AML-193 (cell line): Measurements from ENCODE around the gene TMEM126B.

Experiments used
- DNase-seq, 2 experiments: peaks; one replicate each; lab custom pipeline; 2025; lab: John Stamatoyannopoulos, UW

Gene TMEM126B

GRCh38 chr11:85682330-85683305, 54.2 kb downstream of the TMEM126B start:
- no peak for DNase-seq

GRCh38 chr11:85685125-85685819, 56.9 kb downstream of the TMEM126B start:
- DNase-seq, result no peak

- no peak for DNase-seq
These were observed 57.5 kb downstream of the TMEM126B start, which contains the start of gene CCDC89 for GRCh38 chr11:85685820-85686459. TSS of gene CCDC89 (minus strand) at chr11:85686195. CDS start at chr11:85686130, 65 bp downstream.
